Measurements from ENCODE around the gene ACVR1.
"Not testable (repeated sequence)": the region's sequence is repeated elsewhere in the genome, so short reads cannot be mapped to it uniquely, and the experiment has no call there.

ACVR1 gene

GRCh38 chr2:157722580-157723234, 153.4 kb downstream of the ACVR1 start:
- DNase-seq (ENCODE audit: low read depth in 2 of 2): no peak

DNA sequence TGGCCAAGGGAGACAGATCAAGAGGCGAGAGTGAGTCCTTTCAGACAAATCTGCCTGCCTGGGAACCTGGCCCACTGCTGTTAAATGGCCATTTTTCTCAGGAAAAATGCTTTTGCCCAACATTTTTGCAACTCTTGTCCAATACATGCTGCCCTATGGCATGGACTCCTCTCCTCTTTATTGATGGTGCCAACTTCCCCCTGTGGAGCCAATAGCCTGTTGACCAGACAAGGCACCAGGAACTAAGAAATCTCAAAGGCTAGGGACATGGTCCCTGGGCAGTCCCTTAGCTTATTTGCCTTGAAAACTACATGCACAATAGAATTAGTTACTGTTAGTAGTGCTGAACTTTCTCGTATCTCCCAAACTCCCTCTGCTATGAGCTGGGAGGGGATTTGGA, 155.6 kb downstream of the ACVR1 start:
- no peak for DNase-seq (ENCODE audit: low read depth in 2 of 2)

DNA sequence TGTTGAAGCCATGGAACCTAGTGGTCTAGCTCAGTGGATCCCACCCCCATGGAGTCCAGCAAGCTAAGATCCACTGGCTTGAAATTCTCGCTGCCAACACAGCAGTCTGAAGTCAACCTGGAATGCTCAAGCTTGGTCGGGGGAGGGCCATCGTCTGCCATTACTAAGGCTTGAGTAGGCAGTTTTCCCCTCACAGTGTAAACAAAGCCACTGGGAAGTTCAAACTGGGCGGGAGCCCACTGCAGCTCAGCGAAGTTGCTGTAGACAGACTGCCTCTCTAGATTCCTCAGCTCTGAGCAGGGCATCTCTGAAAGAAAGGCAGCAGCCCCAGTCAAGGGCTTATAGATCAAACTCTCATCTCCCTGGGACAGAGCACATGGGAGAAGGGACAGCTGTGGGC, 171.5 kb downstream of the ACVR1 start:
- not testable (repeated sequence) for DNase-seq (ENCODE audit: low read depth in 2 of 2)

GRCh38 chr2:157704148-157704547, 172.0 kb downstream of the ACVR1 start:
- not testable (repeated sequence) for DNase-seq (ENCODE audit: low read depth in 2 of 2)

GRCh38 chr2:157699806-157700205, 176.3 kb downstream of the ACVR1 start:
- DNase-seq (ENCODE audit: low read depth in 2 of 2): no peak

- no peak for DNase-seq (ENCODE audit: low read depth in 2 of 2)
Observed at GRCh38 chr2:157699009-157699408, 177.1 kb downstream of the ACVR1 start.

DNA sequence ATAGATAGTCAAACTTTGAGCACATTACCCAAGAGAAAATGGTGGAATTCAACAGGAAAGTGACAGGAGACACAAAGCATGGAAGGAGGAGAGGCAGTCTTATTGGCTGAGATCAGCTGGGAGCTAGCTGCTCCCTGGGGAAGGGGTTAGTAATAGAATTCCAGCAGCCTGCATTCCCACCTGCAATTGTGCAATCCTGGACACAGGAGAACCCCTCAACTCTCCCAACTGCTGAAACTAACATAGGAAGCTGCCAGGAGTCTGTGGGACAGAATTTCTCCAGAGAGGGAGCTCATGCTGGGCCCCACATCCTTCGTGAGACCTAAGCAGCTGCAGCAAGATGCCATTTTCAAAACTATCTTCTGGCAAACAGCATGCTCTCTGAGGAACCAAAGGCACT, 177.7 kb downstream of the ACVR1 start:
- peak; percentile 78 to 79 for DNase-seq (ENCODE audit: low read depth in 2 of 2)

DNA sequence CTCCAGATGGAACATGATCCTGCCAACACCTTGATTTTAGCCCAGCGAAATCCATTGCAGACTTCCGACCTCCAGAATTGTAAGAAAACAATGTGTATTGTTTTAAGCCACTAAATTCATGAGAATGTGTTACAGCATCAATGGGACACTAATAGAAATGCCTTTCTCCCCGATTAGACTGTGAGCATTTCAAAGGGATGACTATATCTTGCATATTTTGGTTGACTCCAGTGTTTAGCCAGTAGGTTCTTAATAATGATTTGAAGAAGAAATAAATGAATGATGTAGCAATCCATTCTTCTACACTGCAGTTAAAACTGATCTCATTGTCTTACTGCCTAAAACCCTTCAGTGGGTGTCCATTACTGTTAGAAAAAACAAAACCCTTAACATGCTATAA, 180.1 kb downstream of the ACVR1 start:
- DNase-seq (ENCODE audit: low read depth in 2 of 2): peak in 1 of 2 experiments; percentile 20

- peak; percentile 79 to 81 for DNase-seq (ENCODE audit: low read depth in 2 of 2)
Observed at GRCh38 chr2:157692768-157693167, 183.4 kb downstream of the ACVR1 start.

DNA sequence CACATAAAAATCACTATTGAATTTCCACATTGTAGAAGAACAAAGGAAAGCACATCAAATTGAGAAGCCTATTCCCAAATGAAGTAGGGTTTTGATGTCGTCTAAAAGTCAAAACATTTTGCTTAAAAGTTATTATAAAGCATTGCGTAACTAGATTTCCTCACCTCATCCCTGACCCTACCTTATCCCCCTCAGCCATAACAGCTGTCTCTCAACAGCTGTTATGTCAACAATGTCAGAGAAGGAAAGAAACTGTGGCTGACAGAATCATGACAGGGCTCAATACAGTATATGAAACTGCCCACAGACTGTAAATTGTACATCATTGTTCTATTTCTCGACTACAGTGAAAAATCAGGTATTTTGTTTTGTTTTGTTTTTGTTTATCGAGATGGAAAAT, 184.4 kb downstream of the ACVR1 start:
- DNase-seq (ENCODE audit: low read depth in 2 of 2): no peak

- no peak for DNase-seq (ENCODE audit: low read depth in 2 of 2)
Observed at GRCh38 chr2:157691131-157691530, 185.0 kb downstream of the ACVR1 start.

All from fibroblast of skin of left quadriceps (primary cell).